T-helper 1 cell (primary cell): Measurements from ENCODE around the gene GOLM1.
A peak's percentile ranks its signal among the peaks of the same experiment; 100 is the strongest.

ENCODE experiments used
- DNase-seq, 5 donors: peaks; one replicate each; pipeline ENCODE4 v3.0.0-alpha.2; 2012 to 2020

Gene GOLM1

DNA sequence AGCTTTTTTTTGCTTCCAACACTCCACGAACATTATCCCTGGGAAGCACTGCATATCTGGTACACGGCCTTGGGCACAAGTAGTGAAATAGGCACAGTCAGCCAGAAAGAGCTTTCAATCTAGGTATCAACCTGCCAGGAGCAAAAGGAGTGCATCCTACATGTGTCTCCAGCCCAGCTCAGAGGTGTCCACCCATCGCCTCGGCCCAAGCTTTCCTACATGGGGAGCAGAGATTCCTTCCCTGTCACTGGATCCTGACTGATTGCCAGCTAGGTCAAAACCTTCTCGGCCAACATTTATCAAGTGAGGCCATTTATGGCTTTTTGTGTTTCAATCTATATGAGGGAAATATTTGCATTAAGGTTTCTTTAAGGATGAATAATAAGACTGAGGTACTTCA, 55.8 kb downstream of the GOLM1 start:
- no peak for DNase-seq

DNA sequence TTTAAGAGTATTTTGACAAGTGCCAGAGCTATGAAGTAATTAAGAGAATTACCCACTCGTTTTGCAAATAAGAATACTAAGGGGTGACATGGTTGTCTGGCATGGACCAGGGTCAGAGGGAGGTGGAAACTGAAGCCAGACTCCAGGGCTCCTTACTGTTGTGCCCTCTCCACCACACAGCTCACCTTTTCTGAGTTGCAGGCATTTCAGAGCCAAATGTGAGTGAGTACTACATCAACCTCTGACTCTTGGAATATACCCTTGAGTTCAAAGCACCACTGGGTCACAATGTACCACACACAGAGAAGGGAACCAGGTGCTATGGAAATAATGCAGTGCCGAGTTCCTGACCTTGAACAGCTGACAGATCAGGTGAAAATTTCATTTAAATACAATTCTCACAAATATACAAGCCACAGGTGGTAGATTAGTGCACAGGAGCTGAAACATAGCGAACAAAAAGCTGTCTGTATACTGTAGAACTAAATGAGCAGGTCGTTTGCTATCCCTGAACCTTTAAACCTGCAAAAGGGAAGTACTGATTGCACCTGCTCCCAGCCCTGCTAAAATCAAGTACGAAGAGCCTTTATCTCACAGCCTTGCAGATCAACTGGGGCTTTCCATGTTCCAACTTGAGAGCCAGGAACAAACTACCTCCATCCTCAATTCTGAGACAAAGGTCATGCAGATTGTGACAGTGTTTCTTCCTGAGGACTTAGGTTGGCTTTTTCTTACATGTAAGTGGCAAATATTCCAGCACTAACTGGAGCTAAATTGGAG, 57.0 kb downstream of the GOLM1 start:
- no peak for DNase-seq

GRCh38 chr9:86041311-86041741, 58.0 kb downstream of the GOLM1 start:
- no peak for DNase-seq

DNA sequence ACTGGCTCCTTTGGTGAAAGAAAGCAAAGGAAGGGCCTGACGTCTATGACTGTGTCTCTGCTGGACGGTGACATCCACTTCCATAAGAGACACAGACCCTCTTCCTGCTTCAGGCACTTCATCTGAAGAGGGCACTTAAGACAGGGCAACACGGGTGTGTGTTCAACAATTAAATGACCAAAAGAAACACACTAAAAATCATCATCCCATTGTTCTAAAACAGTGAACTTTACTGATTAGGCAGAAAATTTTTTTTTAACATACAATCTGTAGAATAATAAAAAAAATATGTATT, 58.5 kb downstream of the GOLM1 start:
- DNase-seq = no peak

- no peak for DNase-seq
These were observed 59.1 kb downstream of the GOLM1 start for GRCh38 chr9:86039991-86040860.

DNA sequence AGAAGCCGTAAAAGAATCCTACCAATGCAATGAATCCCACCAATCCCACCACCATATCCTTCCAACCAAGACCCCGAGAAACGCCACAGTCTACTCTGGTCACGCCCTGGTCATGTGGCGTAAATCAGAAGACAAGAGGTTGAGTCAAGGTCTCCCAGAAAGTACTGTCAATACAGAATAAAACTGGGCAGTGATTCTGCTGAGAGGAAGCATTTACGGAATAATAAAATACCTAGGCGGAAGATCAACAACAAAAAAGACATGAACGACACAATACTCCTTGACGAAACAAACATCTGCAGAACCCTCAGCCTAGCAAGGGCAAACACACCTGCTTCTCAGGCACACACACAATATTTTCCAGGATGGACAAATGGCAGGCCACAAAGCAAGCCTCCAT, 62.8 kb downstream of the GOLM1 start:
- no peak for DNase-seq

- no peak for DNase-seq
These were observed 63.4 kb downstream of the GOLM1 start for GRCh38 chr9:86035827-86036440.

DNA sequence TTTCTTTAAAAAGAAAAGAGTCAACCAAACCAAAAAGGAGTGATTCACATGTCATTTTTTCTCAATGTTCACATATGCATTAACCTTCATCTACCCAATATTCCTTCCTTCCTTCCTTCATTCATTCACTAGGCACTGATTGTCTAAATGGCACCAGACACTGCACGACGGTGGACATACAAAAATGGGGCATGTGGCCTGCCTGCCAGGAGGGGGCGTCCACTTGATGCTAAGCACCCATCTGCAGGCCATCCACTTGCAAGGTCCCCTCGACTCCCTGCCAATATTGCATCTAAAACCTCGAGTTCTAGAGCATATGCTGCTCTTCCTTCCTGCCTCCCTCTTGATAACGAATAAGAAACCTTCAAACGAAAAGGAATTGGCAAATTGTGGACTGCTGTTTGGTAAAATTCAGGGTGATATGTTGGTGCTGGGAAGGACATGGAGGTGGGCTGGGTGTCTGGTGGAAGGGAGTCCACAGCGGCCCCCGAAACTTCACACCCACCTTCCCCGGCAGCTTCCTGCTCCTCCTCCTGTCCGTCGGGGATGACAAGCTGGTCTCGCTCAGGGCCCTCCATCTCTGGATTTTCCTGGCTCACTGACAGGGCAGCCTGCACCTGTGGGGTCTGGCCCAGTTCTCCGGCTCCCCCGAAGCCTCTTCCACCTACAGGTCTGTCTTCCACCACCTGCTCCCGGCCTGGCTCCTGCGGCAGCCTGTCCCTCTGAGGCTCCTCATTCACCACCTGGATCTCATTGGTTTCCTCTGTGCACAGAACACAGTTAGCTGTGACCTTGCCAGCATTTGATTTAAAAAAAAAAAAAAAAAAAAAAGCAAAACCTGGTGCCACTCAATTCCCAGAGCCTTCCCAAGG, 64.3 kb downstream of the GOLM1 start:
- no peak for DNase-seq

- DNase-seq = no peak
These were observed 71.6 kb downstream of the GOLM1 start for GRCh38 chr9:86027767-86028166.

DNA sequence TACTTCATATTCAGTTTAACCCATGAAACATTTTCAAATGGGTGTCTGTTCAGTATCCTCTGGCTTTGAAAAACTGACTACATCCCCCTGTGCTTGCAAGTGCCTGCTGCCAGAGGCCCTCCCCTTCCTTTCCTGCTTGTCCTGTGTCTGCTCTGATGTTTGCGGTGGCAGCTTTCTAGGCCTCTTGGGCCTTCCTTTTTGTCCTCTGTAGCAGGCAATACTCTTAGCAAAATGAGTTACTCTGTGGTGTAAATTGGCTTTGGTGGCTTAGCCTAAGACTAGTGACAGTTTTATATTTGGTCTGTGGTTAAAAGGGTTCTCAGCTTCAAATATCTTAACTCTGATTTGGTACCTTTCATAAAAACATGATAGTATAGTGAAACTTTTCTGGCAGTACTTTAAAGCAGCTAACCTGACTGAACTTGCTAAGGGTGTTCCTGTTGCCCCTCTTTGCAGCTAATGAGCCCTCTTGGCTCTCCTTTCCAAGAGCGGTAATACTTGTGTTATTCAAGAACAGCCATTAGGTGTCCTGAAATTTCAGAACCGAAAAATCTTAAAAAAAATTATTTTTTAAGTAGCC, 76.6 kb downstream of the GOLM1 start:
- peak in 1 of 5 donors; percentile 23 for DNase-seq

GRCh38 chr9:86021166-86021565, 78.2 kb downstream of the GOLM1 start:
- DNase-seq = no peak

DNA sequence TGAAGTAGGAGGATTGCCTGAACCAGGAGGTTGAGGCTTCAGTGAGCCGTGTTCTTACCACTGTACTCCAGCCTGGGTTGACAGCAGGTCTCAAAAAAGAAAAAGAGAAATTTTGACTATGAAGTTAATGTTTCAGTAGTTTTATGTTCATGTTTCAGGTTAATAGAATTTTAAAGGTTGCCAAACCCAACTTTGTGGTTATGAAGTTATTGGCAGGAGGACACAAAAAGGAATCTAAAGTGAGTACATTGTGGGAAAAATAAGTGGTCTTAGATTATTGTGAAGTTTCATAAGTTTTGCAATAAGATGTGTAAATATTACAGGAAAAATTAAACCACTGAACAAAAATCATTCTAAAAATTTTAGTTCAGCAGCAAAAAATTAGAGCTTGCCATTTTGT, 78.6 kb downstream of the GOLM1 start:
- DNase-seq = no peak

- DNase-seq = no peak
These were observed 90.2 kb downstream of the GOLM1 start for GRCh38 chr9:86009133-86009532.

DNA sequence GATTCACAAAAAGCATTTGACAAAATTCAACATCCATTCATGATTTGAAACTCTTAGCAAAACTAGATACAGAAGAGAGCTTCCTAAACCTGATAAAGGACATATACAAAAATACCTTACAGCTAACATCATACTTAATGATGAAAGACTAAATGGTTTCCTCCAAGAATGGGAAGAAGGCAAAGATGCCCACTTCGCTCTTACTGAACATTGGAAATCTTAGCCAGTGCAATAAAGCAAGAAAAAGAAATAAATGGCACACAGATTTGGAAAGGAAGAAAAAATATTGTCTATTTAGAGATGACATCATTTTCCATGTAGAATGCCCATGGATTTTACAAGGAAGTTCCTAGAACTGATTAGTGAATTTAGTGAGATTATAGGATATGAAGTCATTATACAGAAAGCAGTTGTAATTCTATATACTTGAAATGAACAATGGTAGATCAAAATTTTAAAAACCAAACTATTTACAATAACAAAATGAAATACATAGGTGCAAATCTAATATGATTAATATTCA, 94.0 kb downstream of the GOLM1 start:
- DNase-seq = no peak

DNA sequence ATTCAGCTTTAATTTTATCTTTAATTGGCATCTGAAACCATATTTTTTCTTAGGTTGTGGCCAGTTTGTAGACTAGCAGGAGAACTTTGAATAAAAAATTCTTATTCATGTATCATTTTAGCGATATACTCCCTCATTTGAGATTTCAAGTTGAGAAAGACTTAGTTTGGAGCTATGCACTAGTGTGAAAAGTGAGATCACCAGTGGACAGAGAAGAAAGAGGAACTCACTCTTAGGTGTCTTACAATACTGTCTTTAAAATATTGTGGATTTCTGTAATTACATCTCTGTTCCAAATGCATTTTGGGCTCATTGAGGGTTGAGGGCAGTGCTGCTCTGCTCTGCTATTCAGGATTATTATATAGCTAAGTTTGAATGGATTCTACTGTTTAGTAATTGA, 103.8 kb downstream of the GOLM1 start:
- no peak for DNase-seq

GRCh38 chr9:85995097-85995496, 104.3 kb downstream of the GOLM1 start:
- no peak for DNase-seq

DNA sequence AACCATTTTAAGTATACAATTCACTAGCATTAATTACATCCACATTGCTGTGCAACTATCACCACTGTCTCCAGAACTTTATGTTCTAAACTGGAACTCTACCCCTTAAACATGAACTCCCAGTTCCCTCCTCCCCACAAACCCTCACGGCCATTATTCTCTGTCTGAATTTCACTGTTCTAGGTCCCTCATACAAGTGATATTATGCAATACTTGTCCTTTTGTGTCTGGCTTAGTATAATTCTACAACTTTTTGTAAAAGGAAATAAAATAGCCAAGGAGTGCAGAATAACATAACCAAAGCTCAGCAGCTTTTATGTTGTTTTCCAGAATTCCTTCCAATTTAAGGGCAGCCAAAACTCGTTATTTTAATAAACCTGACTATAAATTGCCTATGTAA, 105.2 kb downstream of the GOLM1 start:
- no peak for DNase-seq

- no peak for DNase-seq
These were observed 112.1 kb downstream of the GOLM1 start for GRCh38 chr9:85987236-85987635.

GRCh38 chr9:85984457-85984856, 114.9 kb downstream of the GOLM1 start:
- DNase-seq = no peak

- DNase-seq = no peak
These were observed 118.0 kb downstream of the GOLM1 start for GRCh38 chr9:85981369-85981768.

GRCh38 chr9:85978496-85978895, 120.9 kb downstream of the GOLM1 start:
- DNase-seq = no peak
